Left renal pelvis (tissue), 4 donors: ENCODE results near the gene JOSD2. TPM values are rescaled to one million over a fixed set of nuclear protein-coding genes. Genes with fewer than 3 reads are reported as not detected.

Source experiments
- DNase-seq, 4 donors: peaks; one replicate each; pipeline ENCODE4 v3.0.0-alpha.2; 2013; ENCODE audit warnings: low read depth in 4 of 4, low spot score in 3 of 4
- polyA plus RNA-seq, 4 donors: library from polyadenylated mRNA; unstranded; fragments of 120-200 nt; gene quantifications; one replicate each; pipeline ENCODE4 v1.2.1, GENCODE V29; 2013; ENCODE audit not compliant: insufficient read length in 4 of 4

The JOSD2 gene
- polyA plus RNA-seq, 4 donors, result 9.2 to 14.1 (median 10.1) TPM

- DNase-seq, result no peak
Observed at GRCh38 chr19:50457300-50457699, 53.7 kb downstream of the JOSD2 start.

Other genes with a start within 250 kb of the JOSD2 start
- 10 to 100 TPM in 3 of 4 donors, 1 to 10 TPM in 1; 5.3 to 79.5 (median 36.1) TPM for gene KCNC3, start 181.8 kb downstream of the JOSD2 start, polyA plus RNA-seq
- gene NAPSA, start 145.6 kb downstream of the JOSD2 start, polyA plus RNA-seq, result 10 to 100 TPM in 1 of 4 donors, 1 to 10 TPM in 3; 1.1 to 10.1 (median 8.0) TPM
- 10 to 100 TPM; 23.8 to 44.3 (median 26.3) TPM for gene NR1H2, start 134.7 kb downstream of the JOSD2 start, polyA plus RNA-seq
- gene POLD1, start 126.8 kb downstream of the JOSD2 start, polyA plus RNA-seq, result 10 to 100 TPM; 20.5 to 40.3 (median 24.0) TPM
- 1 to 10 TPM in 1 of 4 donors, under 1 TPM in 3; 0.53 to 1.1 (median 0.79) TPM for gene SPIB, start 92.3 kb downstream of the JOSD2 start, polyA plus RNA-seq
- gene MYBPC2, start 78.3 kb downstream of the JOSD2 start, polyA plus RNA-seq, result 1 to 10 TPM in 1 of 4 donors, under 1 TPM in 3; 0.43 to 2.7 (median 0.75) TPM
- 100 to 1,000 TPM; 104 to 151 (median 122) TPM for gene EMC10, start 34.7 kb downstream of the JOSD2 start, polyA plus RNA-seq
- gene GARIN5A, start 34.3 kb downstream of the JOSD2 start, polyA plus RNA-seq, result 10 to 100 TPM in 1 of 4 donors, 1 to 10 TPM in 3; 3.3 to 10.3 (median 6.6) TPM
- gene ASPDH, start 2.7 kb upstream of the JOSD2 start, polyA plus RNA-seq, result 10 to 100 TPM in 1 of 4 donors, 1 to 10 TPM in 3; 1.3 to 13.9 (median 6.2) TPM
- gene LRRC4B, start 57.2 kb upstream of the JOSD2 start, polyA plus RNA-seq, result 10 to 100 TPM; 15.7 to 26.8 (median 20.1) TPM
- gene SYT3, start 128.7 kb upstream of the JOSD2 start, polyA plus RNA-seq, result 1 to 10 TPM in 1 of 4 donors, under 1 TPM in 3; 0.25 to 1.7 (median 0.75) TPM
- gene C19orf81, start 138.3 kb upstream of the JOSD2 start, polyA plus RNA-seq, result 1 to 10 TPM in 3 of 4 donors, under 1 TPM in 1; 0.48 to 3.2 (median 2.2) TPM
- gene SHANK1, start 208.6 kb upstream of the JOSD2 start, polyA plus RNA-seq, result 1 to 10 TPM; 4.2 to 6.6 (median 5.7) TPM
- gene CLEC11A, start 212.2 kb upstream of the JOSD2 start, polyA plus RNA-seq, result 10 to 100 TPM; 23.8 to 56.8 (median 31.4) TPM